Measurements from ENCODE around the gene SAT2. TPM values are rescaled to one million over a fixed set of nuclear protein-coding genes. Genes with fewer than 3 reads are reported as not detected.
"Not testable (repeated sequence)": the region's sequence is repeated elsewhere in the genome, so short reads cannot be mapped to it uniquely, and the experiment has no call there.

Gene SAT2
- total RNA-seq, 1 donor from 2014 or later, result 29.6 TPM

GRCh38 chr17:7634384-7634783, 6.8 kb upstream of the SAT2 start:
- DNase-seq (ENCODE audit: low read depth), result peak; percentile 26

- DNase-seq (ENCODE audit: low read depth), result no peak
Measured at GRCh38 chr17:7633093-7633492, 5.5 kb upstream of the SAT2 start.

- DNase-seq (ENCODE audit: low read depth), result peak; percentile 47
Measured at GRCh38 chr17:7632492-7632894, 4.9 kb upstream of the SAT2 start.

DNA sequence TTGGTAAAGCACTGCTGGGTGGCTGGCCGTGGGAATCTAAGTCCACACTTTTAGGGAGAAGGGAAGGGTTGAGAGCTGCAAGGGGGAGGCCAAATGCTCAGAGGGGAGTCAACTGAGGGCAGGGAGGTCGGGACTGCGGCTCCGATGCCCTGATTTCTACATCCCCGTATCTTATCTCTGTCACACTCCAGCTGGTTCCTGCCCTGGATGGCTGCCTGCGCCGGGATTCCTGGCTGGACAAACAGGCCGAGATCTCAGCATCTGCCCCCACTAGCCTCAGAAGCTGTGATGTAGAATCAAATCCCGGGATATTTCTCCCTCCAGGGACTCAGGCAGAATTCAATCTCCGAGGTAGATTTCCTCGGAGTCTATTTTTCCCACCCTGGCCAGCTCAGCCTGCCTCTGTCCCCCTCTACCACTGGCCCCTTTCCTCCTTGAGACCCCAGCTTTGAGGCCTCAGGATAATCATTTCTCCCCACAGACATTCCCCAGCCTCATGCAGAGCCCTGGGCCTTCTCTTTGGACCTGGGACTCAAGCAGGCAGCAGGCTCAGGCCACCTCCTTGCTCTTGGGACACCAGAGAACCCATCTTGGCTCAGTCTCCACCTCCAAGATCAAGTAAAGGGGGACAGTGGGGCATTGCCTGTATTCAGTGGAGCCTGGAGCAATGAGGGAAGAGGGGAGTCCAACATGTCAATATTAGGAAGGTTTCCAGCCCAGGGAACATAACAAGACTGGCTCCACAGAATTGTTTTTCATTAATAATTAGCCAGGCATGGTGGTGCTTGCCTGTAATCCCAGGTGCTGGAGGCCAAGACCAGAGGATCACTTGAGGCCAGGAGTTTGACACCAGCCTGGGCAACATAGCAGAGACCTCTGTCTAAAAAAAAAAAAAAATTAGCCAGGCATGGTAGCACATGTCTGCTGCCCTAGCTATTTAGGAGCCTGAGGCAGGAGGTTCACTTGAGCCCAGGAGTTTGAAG, 4.1 kb upstream of the SAT2 start:
- no peak for DNase-seq (ENCODE audit: low read depth)

- DNase-seq (ENCODE audit: low read depth), result no peak
Measured at GRCh38 chr17:7629939-7630571, 2.4 kb upstream of the SAT2 start, which contains the start of gene SHBG. SHBG (plus strand) TSS chr17:7630135; CDS start chr17:7630173, 38 bp downstream.

- no peak for DNase-seq (ENCODE audit: low read depth)
Measured at GRCh38 chr17:7626956-7627249, 718 bp downstream of the SAT2 start.

GRCh38 chr17:7626307-7626706, 1.3 kb downstream of the SAT2 start:
- no peak for DNase-seq (ENCODE audit: low read depth)

GRCh38 chr17:7625749-7626148, 1.9 kb downstream of the SAT2 start:
- not testable (repeated sequence) for DNase-seq (ENCODE audit: low read depth)

- DNase-seq (ENCODE audit: low read depth), result no peak
Measured at GRCh38 chr17:7623661-7624060, 4.0 kb downstream of the SAT2 start.

DNA sequence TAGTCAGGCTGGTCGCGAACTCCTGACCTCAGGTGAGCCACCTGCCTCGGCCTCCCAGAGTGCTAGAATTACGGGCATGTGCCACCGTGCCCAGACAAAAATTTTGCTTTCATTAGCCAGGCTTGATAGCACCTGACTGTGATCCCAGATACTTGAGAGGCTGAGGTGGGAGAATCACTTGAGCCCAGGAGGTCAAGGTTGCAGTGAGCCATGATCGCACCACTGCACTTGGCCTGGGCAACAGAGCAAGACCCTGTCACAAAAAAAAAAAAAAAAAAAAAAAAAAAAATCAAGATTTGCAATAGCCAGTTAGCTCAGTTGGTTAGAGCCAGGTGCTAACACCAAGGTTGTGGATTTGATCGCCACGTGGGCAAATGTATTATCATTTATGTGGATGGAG, 6.8 kb downstream of the SAT2 start:
- no peak for DNase-seq (ENCODE audit: low read depth)

GRCh38 chr17:7618608-7619007, 9.0 kb downstream of the SAT2 start:
- no peak for DNase-seq (ENCODE audit: low read depth)

- no peak for DNase-seq (ENCODE audit: low read depth)
Measured at GRCh38 chr17:7615265-7615747, 12.3 kb downstream of the SAT2 start.

GRCh38 chr17:7614425-7615264, 13.0 kb downstream of the SAT2 start, which contains the start of gene FXR2:
FXR2 (minus strand) TSS chr17:7614897; CDS start chr17:7614532, 365 bp downstream.
- DNase-seq (ENCODE audit: low read depth), result peak; percentile 98

DNA sequence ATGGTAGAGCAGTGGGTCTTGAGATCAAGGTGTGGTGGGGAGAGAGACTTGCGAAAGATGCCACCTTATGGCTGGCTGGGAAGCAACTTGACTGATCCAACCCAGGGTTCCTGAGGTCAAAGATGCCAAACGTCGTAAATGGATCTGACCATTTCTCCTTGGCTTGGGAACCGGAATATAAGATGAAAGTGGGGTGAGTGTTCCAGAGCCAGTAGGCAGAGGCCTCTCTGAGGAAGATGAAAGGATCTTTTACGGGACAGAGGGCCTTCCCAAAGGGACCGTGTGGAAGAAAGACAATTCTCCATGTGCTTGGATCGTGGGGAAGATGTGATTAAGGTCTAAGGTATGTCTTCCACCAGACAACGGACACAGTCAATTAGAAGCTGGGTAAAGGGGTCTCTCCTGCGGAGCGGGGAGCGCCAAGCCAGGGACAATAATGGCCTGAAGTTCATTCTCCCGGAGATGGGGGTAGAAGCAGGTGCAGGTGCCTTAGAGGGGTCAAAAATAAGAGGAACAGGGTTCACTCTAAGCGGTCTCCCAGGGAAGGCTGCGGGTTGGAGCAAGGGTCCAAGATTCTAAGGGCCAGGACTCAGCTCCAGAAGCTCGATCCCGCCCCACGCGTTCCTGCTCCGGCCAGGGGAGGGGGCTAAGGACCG, 13.7 kb downstream of the SAT2 start:
- peak; percentile 34 for DNase-seq (ENCODE audit: low read depth)

DNA sequence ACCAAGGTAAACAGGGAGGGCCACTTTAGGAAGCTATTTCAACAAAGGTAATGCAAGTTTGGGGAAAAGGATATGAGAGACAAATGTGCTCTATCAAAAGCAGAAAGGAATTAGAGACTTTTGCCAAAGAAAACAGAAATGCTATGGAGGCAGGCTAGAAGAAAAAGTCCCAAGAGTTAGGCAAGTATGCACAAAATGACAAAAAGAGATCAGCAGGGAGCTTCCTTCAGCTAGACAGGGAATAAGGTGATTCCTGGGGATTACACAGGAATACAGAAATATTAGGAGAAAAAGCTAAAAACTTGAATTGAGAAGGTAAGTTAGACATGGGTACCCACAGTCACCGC, 15.4 kb downstream of the SAT2 start:
- DNase-seq (ENCODE audit: low read depth), result no peak

- DNase-seq (ENCODE audit: low read depth), result no peak
Measured at GRCh38 chr17:7611635-7612293, 15.9 kb downstream of the SAT2 start.

DNA sequence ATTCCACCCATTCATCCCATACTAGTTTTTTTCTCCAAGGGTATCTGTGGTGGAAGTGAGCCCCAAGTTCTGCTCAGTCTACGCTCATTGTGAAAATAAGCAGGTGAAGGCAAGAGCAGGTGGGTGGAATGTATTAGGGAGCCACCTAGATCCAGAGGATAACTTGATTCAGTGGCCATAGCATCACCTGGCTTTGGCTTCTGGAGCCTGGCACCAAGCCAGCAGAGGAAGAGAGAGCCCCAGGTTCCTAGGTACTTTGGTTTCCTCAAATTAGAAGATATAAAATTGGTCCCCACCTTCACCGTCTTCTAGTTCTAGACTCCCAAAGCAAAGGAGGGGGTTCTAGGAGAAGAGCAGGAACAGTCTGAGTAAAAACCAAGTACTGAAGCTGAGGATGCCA, 17.0 kb downstream of the SAT2 start:
- DNase-seq (ENCODE audit: low read depth), result no peak

GRCh38 chr17:7606280-7606679, 21.3 kb downstream of the SAT2 start:
- no peak for DNase-seq (ENCODE audit: low read depth)

- DNase-seq (ENCODE audit: low read depth), result not testable (repeated sequence)
Measured at GRCh38 chr17:7597561-7597960, 30.1 kb downstream of the SAT2 start.

DNA sequence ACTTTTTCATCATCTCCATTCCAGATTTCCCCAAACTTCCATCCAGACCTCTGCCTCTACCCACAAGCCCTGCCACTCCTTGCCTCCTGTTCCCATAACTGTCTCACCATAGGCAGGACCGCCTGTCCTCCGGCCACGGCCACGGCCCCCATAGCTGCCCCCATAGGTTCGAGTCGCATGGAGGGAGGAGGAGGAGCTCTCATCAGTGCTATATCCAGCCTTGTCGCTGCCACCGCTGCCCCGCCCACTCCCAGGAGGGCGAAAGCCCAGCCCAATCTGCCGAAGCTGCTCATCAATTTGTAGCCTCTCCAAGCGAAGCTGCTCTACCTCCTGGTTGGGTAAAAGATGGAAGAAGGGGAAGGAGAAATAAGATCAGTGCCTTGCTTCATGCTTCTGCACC, 34.3 kb downstream of the SAT2 start:
- DNase-seq (ENCODE audit: low read depth), result no peak

- DNase-seq (ENCODE audit: low read depth), result no peak
Measured at GRCh38 chr17:7592422-7593021, 35.1 kb downstream of the SAT2 start.

Measured in renal cortical epithelial cell (primary cell).